D721Med (cell line): Measurements from ENCODE around the gene HSPG2.

Experiments
- DNase-seq: peaks from one replicate; pipeline ENCODE4 v3.0.0; 2011; ENCODE audit warnings: low spot score; ENCODE audit not compliant: insufficient read length
- FAIRE-seq: peaks from 2 replicates; lab custom pipeline; 2011; peaks lifted over from hg19 to GRCh38; lab: Jason Lieb, UNC
- CTCF ChIP-seq: IDR thresholded peaks from 2 replicates; pipeline ENCODE4 v1.5.1; 2012; ENCODE audit warnings: mild to moderate bottlenecking, control low read depth; ENCODE audit not compliant: insufficient read depth; ENCODE audit errors: missing control alignments

The HSPG2 gene

GRCh38 chr1:21870611-21871010, 66.5 kb downstream of the HSPG2 start:
- TF ChIP-seq CTCF, result no peak
- no peak for FAIRE-seq
- no peak for DNase-seq

- no peak for FAIRE-seq
Observed at GRCh38 chr1:21869620-21870121, 67.4 kb downstream of the HSPG2 start.

GRCh38 chr1:21868941-21869454, 68.1 kb downstream of the HSPG2 start:
- no peak for FAIRE-seq
- no peak for TF ChIP-seq CTCF
- no peak for DNase-seq

More at GRCh38 chr1:21869620-21870121, 67.4 kb downstream of the HSPG2 start:
- no peak for TF ChIP-seq CTCF
- DNase-seq, result no peak

GRCh38 chr1:21868482-21868881, 68.6 kb downstream of the HSPG2 start:
- FAIRE-seq (no peak), DNase-seq (no peak)
- TF ChIP-seq CTCF, result no peak

- DNase-seq (no peak), FAIRE-seq (no peak)
- no peak for TF ChIP-seq CTCF
Observed at GRCh38 chr1:21867451-21867996, 69.6 kb downstream of the HSPG2 start.

GRCh38 chr1:21866707-21867043, 70.4 kb downstream of the HSPG2 start:
- DNase-seq, result no peak
- no peak for TF ChIP-seq CTCF
- FAIRE-seq, result no peak

GRCh38 chr1:21865943-21866706, 71.0 kb downstream of the HSPG2 start:
- TF ChIP-seq CTCF, result no peak
- FAIRE-seq, result no peak
- no peak for DNase-seq
